Mammary epithelial cell (primary cell): ENCODE measurements around the gene ATP8A2.

Experiments used
- EZH2 ChIP-seq: IDR thresholded peaks from 2 replicates; pipeline ENCODE4 v1.6.1; 2012; ENCODE audit warnings: low read length, inconsistent platforms, borderline replicate concordance
- TF ChIP-seq, protein P1 (sequence below), 2 donors: IDR thresholded peaks in 1 of 2; conservative IDR thresholded peaks in 1 of 2; 2 replicates each; pipeline ENCODE4 v1.5.1; 2011 to 2012; ENCODE audit warnings: inconsistent platforms in 2 of 2, low read length in 2 of 2, mild to moderate bottlenecking in 2 of 2, control low read depth in 1 of 2, low read depth in 1 of 2; ENCODE audit not compliant: insufficient read depth in 1 of 2; ENCODE audit errors: extremely low read depth in 1 of 2

- TF ChIP-seq, protein P1, sequence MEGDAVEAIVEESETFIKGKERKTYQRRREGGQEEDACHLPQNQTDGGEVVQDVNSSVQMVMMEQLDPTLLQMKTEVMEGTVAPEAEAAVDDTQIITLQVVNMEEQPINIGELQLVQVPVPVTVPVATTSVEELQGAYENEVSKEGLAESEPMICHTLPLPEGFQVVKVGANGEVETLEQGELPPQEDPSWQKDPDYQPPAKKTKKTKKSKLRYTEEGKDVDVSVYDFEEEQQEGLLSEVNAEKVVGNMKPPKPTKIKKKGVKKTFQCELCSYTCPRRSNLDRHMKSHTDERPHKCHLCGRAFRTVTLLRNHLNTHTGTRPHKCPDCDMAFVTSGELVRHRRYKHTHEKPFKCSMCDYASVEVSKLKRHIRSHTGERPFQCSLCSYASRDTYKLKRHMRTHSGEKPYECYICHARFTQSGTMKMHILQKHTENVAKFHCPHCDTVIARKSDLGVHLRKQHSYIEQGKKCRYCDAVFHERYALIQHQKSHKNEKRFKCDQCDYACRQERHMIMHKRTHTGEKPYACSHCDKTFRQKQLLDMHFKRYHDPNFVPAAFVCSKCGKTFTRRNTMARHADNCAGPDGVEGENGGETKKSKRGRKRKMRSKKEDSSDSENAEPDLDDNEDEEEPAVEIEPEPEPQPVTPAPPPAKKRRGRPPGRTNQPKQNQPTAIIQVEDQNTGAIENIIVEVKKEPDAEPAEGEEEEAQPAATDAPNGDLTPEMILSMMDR (conservative IDR thresholded peaks at IDR 0.05 in 1 of 2, IDR thresholded peaks at IDR 0.05 in 1 of 2; ENCODE audit: extremely low read depth in 1 of 2, insufficient read depth in 1 of 2, low read depth in 1 of 2, low read length in 2 of 2) = no peak
- TF ChIP-seq EZH2 = no peak
These were observed 450.0 kb downstream of the ATP8A2 start for GRCh38 chr13:25821776-25822175.
